ENCODE measurements around the gene USH1C.

Gene USH1C

DNA sequence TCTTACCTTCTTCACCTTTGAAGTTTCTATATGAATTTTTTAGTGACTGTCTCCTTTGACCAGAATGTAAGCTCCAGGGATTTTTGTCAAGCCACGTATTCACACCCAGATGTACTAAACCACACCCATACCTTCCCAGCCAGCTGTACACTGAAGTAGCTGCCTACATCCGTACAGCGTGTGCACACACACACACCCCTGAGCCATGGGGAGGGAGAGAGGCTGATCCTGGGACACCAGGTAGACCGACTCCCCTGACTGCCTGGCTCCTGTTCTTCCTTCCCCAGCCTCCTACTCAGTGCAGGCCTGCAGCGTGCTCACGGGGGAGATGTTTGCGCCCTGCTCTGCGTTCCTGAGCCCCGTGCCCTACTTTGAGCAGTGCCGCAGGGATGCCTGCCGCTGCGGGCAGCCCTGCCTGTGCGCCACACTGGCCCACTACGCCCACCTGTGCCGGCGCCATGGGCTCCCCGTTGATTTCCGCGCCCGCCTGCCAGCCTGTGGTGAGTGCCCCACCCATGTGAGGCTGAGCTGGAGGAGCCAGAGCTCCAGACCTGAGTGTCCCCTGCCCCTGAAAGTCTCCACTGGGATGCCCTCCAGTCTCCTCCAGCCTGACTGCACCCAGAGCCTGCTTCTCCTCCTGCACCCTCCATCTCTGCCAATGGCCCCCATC lies 28.7 kb upstream of the USH1C start:
- Histone ChIP-seq H3F3A (ENCODE audit: insufficient read depth, low read length) (no peaks in the 10 kb centered on the region), H3K4me1 (ENCODE audit: low read length) (no peaks in the 10 kb centered on the region), H4K20me1 (ENCODE audit: insufficient read depth, low read length) (no peaks in the 10 kb centered on the region), H3K9ac (ENCODE audit: low read length) (no peak overlapping the region), H3K27ac (ENCODE audit: low read length) (no peak overlapping the region), H3K27me3 (replicated peaks; ENCODE audit: insufficient read depth, low read length) (no peaks in the 10 kb centered on the region), H2AFZ (ENCODE audit: low read length) (no peak overlapping the region), H3K79me2 (ENCODE audit: low read length) (no peaks in the 10 kb centered on the region), H3K9me3 (replicated peaks; ENCODE audit: insufficient read depth, low read length) (no peaks in the 10 kb centered on the region), H3K9me2 (replicated peaks; ENCODE audit: insufficient read depth, low read length) (no peaks in the 10 kb centered on the region), H3K4me2 (ENCODE audit: low read depth, low read length) (no peak overlapping the region), H3K36me3 (replicated peaks; ENCODE audit: insufficient read depth, low read length) (no peaks in the 10 kb centered on the region), H3K4me3 (ENCODE audit: low read length) (no peak overlapping the region)
- TF ChIP-seq, protein P1, sequence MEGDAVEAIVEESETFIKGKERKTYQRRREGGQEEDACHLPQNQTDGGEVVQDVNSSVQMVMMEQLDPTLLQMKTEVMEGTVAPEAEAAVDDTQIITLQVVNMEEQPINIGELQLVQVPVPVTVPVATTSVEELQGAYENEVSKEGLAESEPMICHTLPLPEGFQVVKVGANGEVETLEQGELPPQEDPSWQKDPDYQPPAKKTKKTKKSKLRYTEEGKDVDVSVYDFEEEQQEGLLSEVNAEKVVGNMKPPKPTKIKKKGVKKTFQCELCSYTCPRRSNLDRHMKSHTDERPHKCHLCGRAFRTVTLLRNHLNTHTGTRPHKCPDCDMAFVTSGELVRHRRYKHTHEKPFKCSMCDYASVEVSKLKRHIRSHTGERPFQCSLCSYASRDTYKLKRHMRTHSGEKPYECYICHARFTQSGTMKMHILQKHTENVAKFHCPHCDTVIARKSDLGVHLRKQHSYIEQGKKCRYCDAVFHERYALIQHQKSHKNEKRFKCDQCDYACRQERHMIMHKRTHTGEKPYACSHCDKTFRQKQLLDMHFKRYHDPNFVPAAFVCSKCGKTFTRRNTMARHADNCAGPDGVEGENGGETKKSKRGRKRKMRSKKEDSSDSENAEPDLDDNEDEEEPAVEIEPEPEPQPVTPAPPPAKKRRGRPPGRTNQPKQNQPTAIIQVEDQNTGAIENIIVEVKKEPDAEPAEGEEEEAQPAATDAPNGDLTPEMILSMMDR (IDR thresholded peaks at IDR 0.05; ENCODE audit: low read length): no peak
- TF ChIP-seq EZH2 (optimal IDR thresholded peaks at IDR 0.05; ENCODE audit: low read depth, low read length) (no peak), EZH2phosphoT487 (IDR thresholded peaks at IDR 0.05; ENCODE audit: low read length) (no peak)
- no peak for DNase-seq

DNA sequence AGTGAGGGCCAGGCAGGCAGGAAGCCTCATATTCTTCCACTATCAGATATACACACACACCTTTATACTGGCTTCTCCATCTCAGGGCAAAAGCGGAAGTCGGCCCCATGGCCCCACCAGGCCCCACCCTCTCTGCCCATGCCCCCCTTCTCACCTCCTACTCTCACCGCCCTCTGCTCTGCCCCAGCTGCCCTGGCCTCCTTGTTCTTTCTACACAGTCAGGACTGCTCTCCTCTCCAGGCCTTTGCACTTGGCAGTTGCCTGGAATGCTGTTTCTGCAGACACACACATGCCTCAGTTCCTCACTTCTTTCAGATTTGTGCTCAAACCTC lies 28.1 kb upstream of the USH1C start:
- no peaks in the 10 kb centered on the region for H3K9me3 ChIP-seq (replicated peaks; ENCODE audit: insufficient read depth, low read length)
- H3K36me3 ChIP-seq (replicated peaks; ENCODE audit: insufficient read depth, low read length): no peaks in the 10 kb centered on the region
- H3K4me3 ChIP-seq (ENCODE audit: low read length): no peak overlapping the region
- H3F3A ChIP-seq (ENCODE audit: insufficient read depth, low read length): no peaks in the 10 kb centered on the region
- H3K4me2 ChIP-seq (ENCODE audit: low read depth, low read length): no peak overlapping the region
- H3K4me1 ChIP-seq (ENCODE audit: low read length): no peaks in the 10 kb centered on the region
- H3K27me3 ChIP-seq (replicated peaks; ENCODE audit: insufficient read depth, low read length): no peaks in the 10 kb centered on the region
- no peak overlapping the region for H2AFZ ChIP-seq (ENCODE audit: low read length)
- no peaks in the 10 kb centered on the region for H3K9me2 ChIP-seq (replicated peaks; ENCODE audit: insufficient read depth, low read length)
- DNase-seq: no peak
- H3K79me2 ChIP-seq (ENCODE audit: low read length): no peaks in the 10 kb centered on the region
- no peaks in the 10 kb centered on the region for H4K20me1 ChIP-seq (ENCODE audit: insufficient read depth, low read length)
- no peak overlapping the region for H3K27ac ChIP-seq (ENCODE audit: low read length)
- H3K9ac ChIP-seq (ENCODE audit: low read length): no peak overlapping the region
- TF ChIP-seq, protein P1 (IDR thresholded peaks at IDR 0.05; ENCODE audit: low read length): no peak
- TF ChIP-seq EZH2 (optimal IDR thresholded peaks at IDR 0.05; ENCODE audit: low read depth, low read length) (no peak), EZH2phosphoT487 (IDR thresholded peaks at IDR 0.05; ENCODE audit: low read length) (no peak)

DNA sequence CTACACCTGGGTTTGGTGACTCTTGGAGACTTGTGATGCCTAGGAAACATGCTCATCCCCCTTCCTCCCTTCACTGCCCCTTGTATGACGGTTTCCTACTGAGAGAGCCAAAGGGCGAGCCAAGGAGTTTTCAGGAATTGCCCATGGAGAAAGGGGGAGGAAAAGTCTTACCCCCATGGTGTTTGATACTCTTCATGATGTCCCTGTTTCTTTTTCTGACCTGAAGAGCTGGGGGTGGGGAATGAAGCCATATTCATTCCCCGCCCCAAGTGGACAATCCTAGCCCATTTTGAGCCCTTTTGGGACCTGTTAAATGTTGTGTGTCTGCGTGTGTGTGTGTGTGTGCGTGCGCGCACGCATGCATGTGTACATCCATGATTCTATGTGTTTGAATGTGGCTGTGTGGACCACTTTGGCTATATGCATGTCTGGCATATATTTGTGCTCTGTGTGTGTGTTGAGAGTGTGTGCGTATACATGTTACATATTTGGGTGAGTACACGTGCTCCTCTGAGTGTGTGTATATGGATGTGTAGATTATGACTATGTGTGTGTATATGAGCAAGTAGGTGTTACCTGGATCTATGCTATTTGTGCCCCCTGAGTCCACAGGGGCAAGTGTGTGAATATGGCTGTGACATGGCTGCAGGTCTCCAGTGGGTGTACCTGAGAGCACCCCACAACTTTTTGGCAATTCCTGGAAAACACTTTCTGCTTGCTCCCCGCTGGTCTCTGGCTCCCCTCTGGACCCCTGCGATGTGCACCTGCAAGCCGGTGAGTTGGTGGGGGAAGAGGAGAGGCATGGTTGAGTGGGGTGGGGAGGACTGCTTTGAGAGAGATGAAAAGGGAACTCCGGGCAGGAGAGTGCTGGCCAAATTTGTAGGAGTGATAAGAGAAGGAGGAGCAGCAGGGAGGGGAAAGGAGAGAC lies 27.5 kb upstream of the USH1C start:
- Histone ChIP-seq H4K20me1 (ENCODE audit: insufficient read depth, low read length) (no peaks in the 10 kb centered on the region), H3K79me2 (ENCODE audit: low read length) (no peaks in the 10 kb centered on the region)

More for the DNA sequence above, 27.5 kb upstream of the USH1C start:
- no peak overlapping the region for H3K4me2 ChIP-seq (ENCODE audit: low read depth, low read length)
- no peak for DNase-seq
- H3K9me2 ChIP-seq (replicated peaks; ENCODE audit: insufficient read depth, low read length): no peaks in the 10 kb centered on the region
- no peak overlapping the region for H3K4me3 ChIP-seq (ENCODE audit: low read length)
- no peaks in the 10 kb centered on the region for H3K9me3 ChIP-seq (replicated peaks; ENCODE audit: insufficient read depth, low read length)
- no peaks in the 10 kb centered on the region for H3F3A ChIP-seq (ENCODE audit: insufficient read depth, low read length)
- no peak overlapping the region for H3K9ac ChIP-seq (ENCODE audit: low read length)
- no peaks in the 10 kb centered on the region for H3K4me1 ChIP-seq (ENCODE audit: low read length)
- H3K27ac ChIP-seq (ENCODE audit: low read length): no peak overlapping the region
- H3K36me3 ChIP-seq (replicated peaks; ENCODE audit: insufficient read depth, low read length): no peaks in the 10 kb centered on the region
- H2AFZ ChIP-seq (ENCODE audit: low read length): no peak overlapping the region
- TF ChIP-seq EZH2 (optimal IDR thresholded peaks at IDR 0.05; ENCODE audit: low read depth, low read length): no peak
- TF ChIP-seq, protein P1 (IDR thresholded peaks at IDR 0.05; ENCODE audit: low read length): no peak
- TF ChIP-seq EZH2phosphoT487 (IDR thresholded peaks at IDR 0.05; ENCODE audit: low read length): no peak
- H3K27me3 ChIP-seq (replicated peaks; ENCODE audit: insufficient read depth, low read length): no peaks in the 10 kb centered on the region

All from MM.1S (cell line).